Measurements from ENCODE around the gene LYPD6B.

The LYPD6B gene

GRCh38 chr2:149002378-149002890, 36.1 kb upstream of the LYPD6B start:
- POLR2A ChIA-PET (ENCODE audit: low non-redundant PET), result no interaction called here
- no peak overlapping the region for H3K27ac ChIP-seq
- no peak for TF ChIP-seq CTCF (conservative IDR thresholded peaks at IDR 0.05; ENCODE audit: low read depth)
- CTCF ChIA-PET, result no interaction called here
- DNase-seq (ENCODE audit: low spot score), result no peak

- POLR2A ChIA-PET (ENCODE audit: low non-redundant PET), result no interaction called here
- CTCF ChIA-PET, result no interaction called here
- no peak for DNase-seq (ENCODE audit: low spot score)
- H3K27ac ChIP-seq, result no peak overlapping the region
- no peak for TF ChIP-seq CTCF (conservative IDR thresholded peaks at IDR 0.05; ENCODE audit: low read depth)
Measured at GRCh38 chr2:149002891-149003740, 35.4 kb upstream of the LYPD6B start.

GRCh38 chr2:149004836-149005235, 33.7 kb upstream of the LYPD6B start:
- no peak for DNase-seq (ENCODE audit: low spot score)
- POLR2A ChIA-PET (ENCODE audit: low non-redundant PET), result no interaction called here
- CTCF ChIA-PET, result no interaction called here

GRCh38 chr2:149005471-149006077, 32.9 kb upstream of the LYPD6B start:
- ChIA-PET CTCF (interaction anchor here (0.6 kb wide), 1 partner anchor 1266 kb away, joined by 3 read pairs; no protein-coding TSS in a partner anchor), POLR2A (ENCODE audit: low non-redundant PET) (no interaction called here)
- TF ChIP-seq CTCF (conservative IDR thresholded peaks at IDR 0.05; ENCODE audit: low read depth), result no peak
- no peak for DNase-seq (ENCODE audit: low spot score)
- H3K27ac ChIP-seq, result no peak overlapping the region

More at GRCh38 chr2:149004836-149005235, 33.7 kb upstream of the LYPD6B start:
- TF ChIP-seq CTCF (conservative IDR thresholded peaks at IDR 0.05; ENCODE audit: low read depth), result no peak
- H3K27ac ChIP-seq, result no peak overlapping the region

- peak; percentile 66 for DNase-seq (ENCODE audit: low spot score)
- no peak for TF ChIP-seq CTCF (conservative IDR thresholded peaks at IDR 0.05; ENCODE audit: low read depth)
- H3K27ac ChIP-seq, result no peak overlapping the region
- CTCF ChIA-PET, result interaction anchor here (0.6 to 1.0 kb wide), 2 partner anchors 11 to 221 kb away, joined by 3 to 6 read pairs; no protein-coding TSS in a partner anchor
- POLR2A ChIA-PET (ENCODE audit: low non-redundant PET), result no interaction called here
Measured at GRCh38 chr2:149006883-149007543, 31.5 kb upstream of the LYPD6B start.

- CTCF ChIA-PET, result interaction anchor here (1.0 kb wide), 1 partner anchor 9 kb away, joined by 3 read pairs; no protein-coding TSS in a partner anchor
- TF ChIP-seq CTCF (conservative IDR thresholded peaks at IDR 0.05; ENCODE audit: low read depth), result no peak
Measured at GRCh38 chr2:149008381-149008780, 30.1 kb upstream of the LYPD6B start.

More at GRCh38 chr2:149008381-149008780, 30.1 kb upstream of the LYPD6B start:
- DNase-seq (ENCODE audit: low spot score), result no peak
- POLR2A ChIA-PET (ENCODE audit: low non-redundant PET), result no interaction called here
- H3K27ac ChIP-seq, result no peak overlapping the region
